ENCODE measurements around the gene RAD51B.

GRCh38 chr14:68222154-68222553, 402.6 kb downstream of the RAD51B start:
- TF ChIP-seq SP1 (IDR thresholded peaks at IDR 0.05): no peak
- no peak for TF ChIP-seq SP1 (CRISPR knock-in tag; IDR thresholded peaks at IDR 0.05)
- no peak for TF ChIP-seq RAD21 (CRISPR knock-in tag; IDR thresholded peaks at IDR 0.05)
- no peak for TF ChIP-seq FOSL2 (CRISPR knock-in tag; IDR thresholded peaks at IDR 0.05)
- no peak for TF ChIP-seq SIX4 (CRISPR knock-in tag; IDR thresholded peaks at IDR 0.05)
- TF ChIP-seq, protein P1, sequence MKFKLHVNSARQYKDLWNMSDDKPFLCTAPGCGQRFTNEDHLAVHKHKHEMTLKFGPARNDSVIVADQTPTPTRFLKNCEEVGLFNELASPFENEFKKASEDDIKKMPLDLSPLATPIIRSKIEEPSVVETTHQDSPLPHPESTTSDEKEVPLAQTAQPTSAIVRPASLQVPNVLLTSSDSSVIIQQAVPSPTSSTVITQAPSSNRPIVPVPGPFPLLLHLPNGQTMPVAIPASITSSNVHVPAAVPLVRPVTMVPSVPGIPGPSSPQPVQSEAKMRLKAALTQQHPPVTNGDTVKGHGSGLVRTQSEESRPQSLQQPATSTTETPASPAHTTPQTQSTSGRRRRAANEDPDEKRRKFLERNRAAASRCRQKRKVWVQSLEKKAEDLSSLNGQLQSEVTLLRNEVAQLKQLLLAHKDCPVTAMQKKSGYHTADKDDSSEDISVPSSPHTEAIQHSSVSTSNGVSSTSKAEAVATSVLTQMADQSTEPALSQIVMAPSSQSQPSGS (CRISPR knock-in tag; IDR thresholded peaks at IDR 0.05): no peak
- no peak for TF ChIP-seq ZNF724P (CRISPR knock-in tag; IDR thresholded peaks at IDR 0.05; ENCODE audit: borderline replicate concordance)
- TF ChIP-seq POLR2A (IDR thresholded peaks at IDR 0.05; ENCODE audit: insufficient read depth in 1 of 2, low read depth in 2 of 2, low read length in 2 of 2): no peak
- TF ChIP-seq MYNN (CRISPR knock-in tag; IDR thresholded peaks at IDR 0.05; ENCODE audit: low read depth): no peak
- no peak for TF ChIP-seq SRSF9 (IDR thresholded peaks at IDR 0.05; ENCODE audit: borderline replicate concordance, insufficient read depth, low read depth, low read length, poor library complexity, severe bottlenecking)
- TF ChIP-seq, protein P2, sequence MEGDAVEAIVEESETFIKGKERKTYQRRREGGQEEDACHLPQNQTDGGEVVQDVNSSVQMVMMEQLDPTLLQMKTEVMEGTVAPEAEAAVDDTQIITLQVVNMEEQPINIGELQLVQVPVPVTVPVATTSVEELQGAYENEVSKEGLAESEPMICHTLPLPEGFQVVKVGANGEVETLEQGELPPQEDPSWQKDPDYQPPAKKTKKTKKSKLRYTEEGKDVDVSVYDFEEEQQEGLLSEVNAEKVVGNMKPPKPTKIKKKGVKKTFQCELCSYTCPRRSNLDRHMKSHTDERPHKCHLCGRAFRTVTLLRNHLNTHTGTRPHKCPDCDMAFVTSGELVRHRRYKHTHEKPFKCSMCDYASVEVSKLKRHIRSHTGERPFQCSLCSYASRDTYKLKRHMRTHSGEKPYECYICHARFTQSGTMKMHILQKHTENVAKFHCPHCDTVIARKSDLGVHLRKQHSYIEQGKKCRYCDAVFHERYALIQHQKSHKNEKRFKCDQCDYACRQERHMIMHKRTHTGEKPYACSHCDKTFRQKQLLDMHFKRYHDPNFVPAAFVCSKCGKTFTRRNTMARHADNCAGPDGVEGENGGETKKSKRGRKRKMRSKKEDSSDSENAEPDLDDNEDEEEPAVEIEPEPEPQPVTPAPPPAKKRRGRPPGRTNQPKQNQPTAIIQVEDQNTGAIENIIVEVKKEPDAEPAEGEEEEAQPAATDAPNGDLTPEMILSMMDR (CRISPR knock-in tag; IDR thresholded peaks at IDR 0.05): no peak
- no peak for TF ChIP-seq NFATC3 (CRISPR knock-in tag; IDR thresholded peaks at IDR 0.05)
- TF ChIP-seq, protein P3, sequence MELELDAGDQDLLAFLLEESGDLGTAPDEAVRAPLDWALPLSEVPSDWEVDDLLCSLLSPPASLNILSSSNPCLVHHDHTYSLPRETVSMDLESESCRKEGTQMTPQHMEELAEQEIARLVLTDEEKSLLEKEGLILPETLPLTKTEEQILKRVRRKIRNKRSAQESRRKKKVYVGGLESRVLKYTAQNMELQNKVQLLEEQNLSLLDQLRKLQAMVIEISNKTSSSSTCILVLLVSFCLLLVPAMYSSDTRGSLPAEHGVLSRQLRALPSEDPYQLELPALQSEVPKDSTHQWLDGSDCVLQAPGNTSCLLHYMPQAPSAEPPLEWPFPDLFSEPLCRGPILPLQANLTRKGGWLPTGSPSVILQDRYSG (CRISPR knock-in tag; IDR thresholded peaks at IDR 0.05): no peak
- TF ChIP-seq HMG20A (CRISPR knock-in tag; IDR thresholded peaks at IDR 0.05; ENCODE audit: borderline replicate concordance): no peak
- no peak for TF ChIP-seq RAD51 (IDR thresholded peaks at IDR 0.05; ENCODE audit: borderline replicate concordance)

All from HepG2 (cell line).